ENCODE results near the gene EIF3K.

- TF ChIP-seq CTCF (IDR thresholded peaks at IDR 0.05) (peak in 2 of 4 experiments; percentile 14 to 48), POLR2A (IDR thresholded peaks at IDR 0.05) (peak in 1 of 2 donors; percentile 13)
Observed at GRCh38 chr19:38650911-38651584, 32.1 kb downstream of the EIF3K start.
